Nephron (organoid): ENCODE measurements around the gene CPXM2.

Experiments
- H3K27ac Mint-ChIP-seq, 3 experiments: 2 replicates each; pipeline ENCODE4 v1.8.0; 2020; ENCODE audit warnings: mixed read lengths in 3 of 3, mild to moderate bottlenecking in 2 of 3, moderate library complexity in 1 of 3
- H3K27me3 Mint-ChIP-seq: 2 replicates; pipeline ENCODE4 v1.8.0; 2021; ENCODE audit warnings: low read depth, mild to moderate bottlenecking, moderate library complexity, mixed read lengths
- H3K36me3 Mint-ChIP-seq: 2 replicates; pipeline ENCODE4 v1.8.0; 2020; ENCODE audit warnings: low read depth, mixed read lengths
- H3K4me1 Mint-ChIP-seq: 2 replicates; pipeline ENCODE4 v1.8.0; 2020; ENCODE audit warnings: mixed read lengths
- H3K4me3 Mint-ChIP-seq, 3 experiments: 2 replicates each; pipeline ENCODE4 v1.8.0; 2020; ENCODE audit warnings: mild to moderate bottlenecking in 3 of 3, mixed read lengths in 3 of 3, moderate library complexity in 2 of 3
- H3K9me3 Mint-ChIP-seq: 2 replicates; pipeline ENCODE4 v1.8.0; 2020; ENCODE audit warnings: mixed read lengths
- CTCF ChIP-seq, 3 experiments: fragments of 200-600 bp; sonication (generic); IDR thresholded peaks; one replicate each; pipeline ENCODE4 v1.5.0; 2021; ENCODE audit warnings: antibody characterized with exemption in 3 of 3; ENCODE audit not compliant: unreplicated experiment in 3 of 3

The CPXM2 gene

GRCh38 chr10:123840714-123841113 is 50.9 kb downstream of the CPXM2 start:
- TF ChIP-seq CTCF (IDR thresholded peaks at IDR 0.05; ENCODE audit: unreplicated experiment in 3 of 3): no peak
- H3K27me3 Mint-ChIP-seq: peaks cover 66% of the 10 kb centered on the region
- H3K4me3 Mint-ChIP-seq: no peak overlapping the region
- no peaks in the 10 kb centered on the region for H3K36me3 Mint-ChIP-seq
- peaks cover 6% of the 10 kb centered on the region for H3K4me1 Mint-ChIP-seq
- peaks cover 3% of the 10 kb centered on the region for H3K9me3 Mint-ChIP-seq
- H3K27ac Mint-ChIP-seq: no peak overlapping the region

- Mint-ChIP-seq H3K36me3 (no peaks in the 10 kb centered on the region), H3K9me3 (no peaks in the 10 kb centered on the region), H3K27me3 (peaks cover 74% of the 10 kb centered on the region), H3K4me3 (no peak overlapping the region), H3K4me1 (peaks cover 6% of the 10 kb centered on the region), H3K27ac (no peak overlapping the region)
- TF ChIP-seq CTCF (IDR thresholded peaks at IDR 0.05; ENCODE audit: unreplicated experiment in 3 of 3): no peak
These were observed 52.9 kb downstream of the CPXM2 start for GRCh38 chr10:123838596-123839310.

GRCh38 chr10:123837756-123838155 is 53.9 kb downstream of the CPXM2 start:
- no peak for TF ChIP-seq CTCF (IDR thresholded peaks at IDR 0.05; ENCODE audit: unreplicated experiment in 3 of 3)
- H3K36me3 Mint-ChIP-seq: no peaks in the 10 kb centered on the region

GRCh38 chr10:123836418-123837145 is 55.0 kb downstream of the CPXM2 start:
- TF ChIP-seq CTCF (IDR thresholded peaks at IDR 0.05; ENCODE audit: unreplicated experiment in 3 of 3): no peak
- H3K36me3 Mint-ChIP-seq: no peaks in the 10 kb centered on the region
- H3K9me3 Mint-ChIP-seq: no peaks in the 10 kb centered on the region
- H3K27ac Mint-ChIP-seq: no peak overlapping the region
- peaks cover 61% of the 10 kb centered on the region for H3K27me3 Mint-ChIP-seq
- no peak overlapping the region for H3K4me3 Mint-ChIP-seq
- H3K4me1 Mint-ChIP-seq: peaks cover 6% of the 10 kb centered on the region

More at GRCh38 chr10:123837756-123838155, 53.9 kb downstream of the CPXM2 start:
- Mint-ChIP-seq H3K27me3 (peaks cover 72% of the 10 kb centered on the region), H3K4me1 (peaks cover 6% of the 10 kb centered on the region), H3K27ac (no peak overlapping the region), H3K9me3 (no peaks in the 10 kb centered on the region), H3K4me3 (no peak overlapping the region)

- Mint-ChIP-seq H3K27ac (no peak overlapping the region), H3K9me3 (no peaks in the 10 kb centered on the region), H3K36me3 (no peaks in the 10 kb centered on the region), H3K4me3 (no peak overlapping the region), H3K27me3 (peaks cover 50% of the 10 kb centered on the region), H3K4me1 (peaks cover 6% of the 10 kb centered on the region)
- no peak for TF ChIP-seq CTCF (IDR thresholded peaks at IDR 0.05; ENCODE audit: unreplicated experiment in 3 of 3)
These were observed 56.0 kb downstream of the CPXM2 start for GRCh38 chr10:123835575-123835974.
